Stimulated activated CD8-positive, alpha-beta memory T cell treated with anti-CD3 and anti-CD28 coated beads, Interleukin-12 subunit alpha, Interleukin-12 subunit beta, amount 100 ng/mL, for 24 hours (primary cell): ENCODE results near the gene USP48.

Source experiments
- DNase-seq: peaks from one replicate; pipeline ENCODE4 v3.0.0-alpha.2; 2020; ENCODE audit errors: extremely low read depth

USP48 gene

GRCh38 chr1:21749859-21750468 is 33.0 kb downstream of the USP48 start:
- no peak for DNase-seq

DNA sequence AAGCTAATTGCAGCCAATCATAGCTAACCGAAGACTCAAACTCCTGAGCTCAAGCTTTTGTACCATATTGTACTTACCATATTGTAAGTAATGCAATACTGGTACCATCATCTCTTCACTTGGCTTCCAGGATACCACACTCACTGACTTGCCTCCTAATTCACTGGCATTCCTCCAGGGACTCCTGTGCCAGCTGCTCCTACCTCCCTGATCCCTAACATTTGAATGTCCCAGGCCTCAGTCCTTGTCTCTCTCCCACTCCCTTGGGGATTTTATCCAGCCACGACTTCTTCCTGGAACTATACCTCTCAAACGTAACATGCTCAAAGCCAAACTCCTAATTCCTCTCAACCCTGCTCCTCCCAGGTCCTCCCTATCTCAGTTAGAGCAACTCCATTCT is 33.8 kb downstream of the USP48 start:
- DNase-seq, result no peak

DNA sequence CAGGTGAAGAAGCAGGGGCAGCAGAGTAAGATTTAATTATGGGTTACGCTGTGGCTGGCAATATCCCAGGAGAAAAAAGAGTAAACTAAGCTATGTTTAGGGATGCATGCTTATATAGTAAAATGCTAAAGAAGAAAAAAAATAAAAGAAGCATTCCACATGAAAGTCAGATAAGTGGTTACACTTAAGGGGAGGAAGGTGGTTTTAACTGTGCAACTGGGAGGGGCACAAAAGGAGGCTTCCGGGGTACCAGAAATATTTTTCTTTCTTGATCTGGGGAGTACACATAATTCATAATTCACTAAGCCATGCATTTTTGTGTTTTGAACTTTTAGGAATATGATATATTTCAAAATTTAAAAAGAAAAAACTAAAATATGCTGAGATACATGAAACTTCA is 39.5 kb downstream of the USP48 start:
- no peak for DNase-seq

DNA sequence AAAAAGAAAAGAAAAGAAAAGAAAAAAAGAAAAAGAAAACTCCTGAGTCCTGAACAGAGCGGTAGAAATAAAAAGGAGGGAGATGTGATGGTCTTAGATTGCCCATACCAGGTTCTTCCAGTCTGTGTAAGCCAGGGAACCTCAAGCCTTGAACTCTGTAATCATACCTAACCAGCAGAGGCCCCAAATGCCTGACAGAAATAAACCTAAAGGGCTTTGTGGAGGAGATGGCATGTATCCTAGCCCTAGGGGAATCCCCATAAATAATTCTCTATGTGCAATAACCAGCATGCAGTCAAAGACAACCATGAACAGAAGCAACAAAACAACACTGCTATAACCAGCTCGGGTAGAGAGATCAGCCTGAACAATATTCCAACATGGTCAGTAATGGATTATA is 40.4 kb downstream of the USP48 start:
- DNase-seq, result no peak

DNA sequence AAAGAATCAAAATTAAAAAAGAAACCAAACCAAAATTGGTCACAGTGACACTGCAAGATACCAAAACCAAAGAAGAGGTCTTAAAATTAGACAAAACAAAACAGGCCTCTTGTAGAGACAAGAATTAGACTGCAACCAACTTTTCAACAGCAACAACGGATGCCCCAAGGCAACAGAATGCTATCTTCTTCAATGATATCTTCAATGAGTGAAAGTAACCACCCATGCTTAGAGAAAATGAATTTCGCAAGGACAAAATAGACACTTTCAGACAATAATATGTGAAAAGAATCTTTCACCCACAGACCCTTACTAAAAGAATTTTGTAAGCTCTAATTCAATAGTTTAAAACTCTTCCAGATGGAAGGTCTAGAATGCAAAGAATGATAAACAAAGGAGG is 41.7 kb downstream of the USP48 start:
- no peak for DNase-seq

DNA sequence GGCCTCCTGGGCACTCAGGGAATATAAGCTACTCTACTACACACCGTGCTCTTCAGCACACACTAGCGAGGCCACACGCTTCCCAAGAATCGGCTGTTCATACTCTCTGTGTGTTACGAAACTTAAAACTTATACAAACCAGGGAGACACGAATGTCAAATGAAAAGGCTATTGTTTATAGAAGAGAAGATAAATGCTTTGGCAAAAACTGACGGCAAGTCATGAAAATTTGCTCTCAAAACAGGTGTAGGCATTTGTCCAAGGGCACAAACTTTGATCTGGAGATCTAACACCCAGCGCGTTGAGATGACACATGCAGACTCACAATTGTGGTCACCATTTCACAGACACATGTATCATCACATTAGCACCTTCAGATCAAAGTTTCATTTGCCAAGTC is 46.1 kb downstream of the USP48 start:
- DNase-seq, result no peak

DNA sequence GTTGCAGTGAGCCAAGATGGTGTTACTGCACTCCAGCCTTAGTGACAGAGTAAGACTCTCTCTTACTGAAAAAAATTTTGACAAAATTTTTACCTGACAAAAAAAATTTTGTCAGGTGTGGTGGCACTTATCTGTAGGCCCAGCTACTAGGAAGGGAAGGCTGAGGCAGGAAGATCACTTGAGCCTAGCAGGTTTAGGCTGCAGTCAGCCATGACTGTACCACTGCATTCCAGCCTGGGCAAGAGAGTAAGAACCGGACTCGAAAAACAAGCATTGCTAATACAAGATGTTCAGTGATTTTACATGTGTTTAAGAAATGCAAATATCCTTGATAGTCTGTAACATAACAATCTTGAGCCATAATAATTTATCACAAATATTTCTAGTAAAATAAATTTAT is 46.9 kb downstream of the USP48 start:
- no peak for DNase-seq

DNA sequence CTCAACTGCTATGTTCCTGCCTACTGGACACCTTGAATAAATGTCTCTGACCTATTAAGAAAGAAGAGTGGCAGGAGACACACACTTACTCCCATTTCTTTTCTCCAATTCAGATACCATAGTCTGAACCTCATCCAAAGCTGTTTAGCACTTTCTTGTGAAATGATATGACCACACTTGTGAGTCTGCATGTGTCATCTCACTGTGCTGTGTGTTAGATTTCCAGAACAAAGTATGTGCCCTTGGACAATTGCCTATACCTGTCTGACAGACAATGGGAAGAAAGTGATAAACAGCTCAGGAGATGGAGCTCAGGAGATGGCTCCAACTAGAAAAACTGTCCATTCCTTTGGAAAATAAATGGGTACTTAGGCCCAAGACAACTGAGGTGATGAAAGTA is 48.4 kb downstream of the USP48 start:
- no peak for DNase-seq

GRCh38 chr1:21732664-21733063 is 50.3 kb downstream of the USP48 start:
- DNase-seq, result no peak

DNA sequence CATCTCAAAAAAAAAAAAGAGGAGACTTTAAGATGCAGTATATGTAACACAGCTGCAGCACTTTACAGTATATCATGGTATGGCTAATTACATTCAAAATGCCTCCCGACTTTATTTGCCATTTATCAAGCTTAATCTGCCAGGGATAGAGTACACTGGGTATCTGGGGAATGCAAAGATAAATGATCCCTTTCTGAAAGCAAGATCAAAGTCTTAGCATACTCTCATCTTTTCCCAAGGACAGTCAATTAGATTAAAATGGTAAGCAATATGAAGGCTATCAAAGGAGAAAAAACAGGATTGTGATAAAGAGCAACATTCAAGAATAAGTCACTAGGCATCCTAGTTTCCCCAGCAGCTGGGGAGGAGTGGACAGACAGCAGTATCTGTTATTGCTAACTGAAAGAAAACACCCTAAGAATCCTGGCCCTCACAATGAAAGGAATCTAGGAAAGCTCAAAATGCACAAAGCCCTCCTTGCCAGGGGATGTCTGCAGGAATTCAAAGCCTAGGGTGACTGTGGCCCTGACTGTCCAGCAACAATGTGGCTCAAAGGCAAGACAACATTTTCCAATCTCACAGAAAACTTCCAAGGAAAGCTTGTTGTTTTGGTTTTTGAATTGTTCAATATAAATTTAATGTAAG is 57.1 kb downstream of the USP48 start:
- DNase-seq, result no peak

GRCh38 chr1:21724570-21724969 is 58.4 kb downstream of the USP48 start:
- no peak for DNase-seq

GRCh38 chr1:21724098-21724497 is 58.9 kb downstream of the USP48 start:
- DNase-seq, result no peak

DNA sequence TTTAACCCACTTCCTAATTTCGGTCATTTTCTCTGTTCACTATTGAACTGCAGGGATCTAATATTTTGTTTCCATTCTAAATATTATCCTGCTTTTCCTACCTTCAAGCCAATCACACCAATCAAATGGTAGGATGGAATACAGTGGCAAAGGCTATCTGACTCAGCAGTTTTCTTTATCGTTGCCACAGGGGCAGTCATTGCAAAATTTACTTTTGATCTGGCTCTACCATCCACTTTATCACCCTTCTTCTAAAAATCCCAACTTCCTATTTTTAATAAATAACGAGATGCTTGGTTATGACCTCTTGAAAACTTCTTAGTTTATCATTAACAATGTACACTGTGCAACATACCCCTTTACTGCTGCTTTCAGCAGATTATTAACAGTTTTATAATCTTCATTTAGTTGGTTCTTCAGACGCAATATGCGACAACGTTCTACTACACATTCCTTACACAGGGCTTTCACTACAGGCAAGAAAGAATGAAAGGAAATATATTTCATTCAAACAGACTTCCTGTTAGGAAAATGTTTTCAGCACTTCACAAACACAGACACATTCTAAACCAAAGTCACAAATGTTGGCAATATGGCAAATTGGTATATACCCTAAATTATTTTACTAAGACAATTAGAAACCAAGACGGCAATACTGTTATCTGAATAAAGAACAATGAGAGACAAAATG is 61.5 kb downstream of the USP48 start:
- no peak for DNase-seq

DNA sequence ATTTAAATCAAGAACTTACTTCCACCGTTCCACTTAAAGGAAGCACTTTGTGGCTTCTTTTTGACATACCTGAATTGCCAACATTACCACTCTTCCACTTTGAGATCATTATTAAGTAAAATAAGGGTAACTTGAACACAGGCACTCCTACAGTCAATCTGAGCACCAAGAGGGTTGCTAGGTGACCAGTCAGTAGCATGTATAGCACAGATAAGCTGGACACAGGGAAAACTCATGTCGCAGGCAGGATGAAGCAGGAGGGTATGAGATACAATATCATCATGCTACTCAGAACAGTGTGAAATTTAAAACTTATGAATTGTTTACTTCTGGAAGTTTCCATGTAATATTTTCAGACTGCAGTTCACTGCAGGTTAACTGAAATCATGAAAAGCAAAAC is 66.8 kb downstream of the USP48 start:
- no peak for DNase-seq

- DNase-seq, result no peak
Observed at GRCh38 chr1:21707891-21708290, 75.1 kb downstream of the USP48 start.

DNA sequence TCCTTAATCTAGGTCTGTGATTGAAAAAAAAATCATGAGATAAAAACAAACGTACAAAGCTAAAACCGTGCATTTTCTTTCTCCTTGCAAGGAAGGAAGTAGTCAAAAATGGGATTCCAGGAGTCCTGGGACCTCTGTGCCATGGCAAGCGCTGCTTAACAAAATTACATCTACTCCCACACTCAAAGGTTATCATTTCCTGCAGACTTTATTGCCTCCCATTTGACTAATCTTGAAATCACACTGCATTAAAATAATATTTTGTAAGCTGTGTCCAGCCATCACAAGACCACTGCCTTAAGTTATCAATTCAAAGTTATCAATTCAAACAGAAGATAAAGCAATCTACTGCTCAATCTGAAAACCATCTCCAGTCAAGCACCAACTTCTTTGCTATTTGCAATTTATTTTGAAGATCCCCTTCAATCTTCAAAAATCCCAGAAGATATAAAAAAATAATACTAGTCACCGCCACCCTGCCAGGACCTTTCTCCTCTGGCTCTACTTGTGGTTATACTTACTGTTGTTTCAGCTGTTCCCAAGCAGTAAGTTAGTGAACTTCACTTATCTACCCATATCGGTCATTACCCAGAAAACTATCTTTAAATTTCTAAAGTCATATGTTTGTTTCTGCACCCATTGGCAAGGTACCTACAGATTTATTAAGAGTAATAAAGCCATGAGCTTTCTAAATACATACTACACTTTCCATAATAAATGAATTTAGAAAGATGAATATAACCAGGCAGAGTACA is 75.7 kb downstream of the USP48 start:
- DNase-seq, result no peak

GRCh38 chr1:21706151-21706835 is 76.7 kb downstream of the USP48 start:
- DNase-seq, result no peak

GRCh38 chr1:21705303-21705980 is 77.5 kb downstream of the USP48 start:
- no peak for DNase-seq

- DNase-seq, result no peak
Observed at GRCh38 chr1:21704145-21704544, 78.8 kb downstream of the USP48 start.

DNA sequence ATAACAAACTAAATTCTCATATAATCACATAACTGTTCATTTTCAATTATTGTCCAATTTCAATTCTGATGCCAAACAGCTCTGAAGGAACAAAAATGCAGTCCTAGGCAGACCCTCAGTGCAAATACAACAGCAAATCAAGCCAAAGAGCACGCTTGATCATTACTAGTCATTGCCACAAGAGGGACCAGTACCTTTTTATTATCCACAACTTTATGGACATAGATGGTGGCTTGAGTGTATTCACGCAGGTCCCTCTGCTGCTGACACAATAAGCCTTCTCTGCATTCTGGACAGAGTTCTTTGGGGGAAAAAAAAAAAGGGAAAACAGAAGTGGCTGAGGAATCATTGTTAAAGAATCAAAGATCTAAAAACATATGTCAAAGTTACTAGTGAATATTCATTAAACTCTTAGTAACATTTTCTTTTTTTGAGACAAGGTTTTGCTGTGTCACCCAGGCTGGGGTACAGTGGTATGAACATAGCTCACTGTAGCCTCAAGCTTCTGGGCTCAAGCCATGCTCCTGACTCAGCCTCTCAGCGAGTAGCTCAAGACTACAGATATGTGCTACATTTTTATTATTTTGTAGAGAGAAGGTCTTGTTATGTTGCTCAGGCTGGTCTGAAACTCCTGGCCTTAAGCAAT is 79.5 kb downstream of the USP48 start:
- no peak for DNase-seq

DNA sequence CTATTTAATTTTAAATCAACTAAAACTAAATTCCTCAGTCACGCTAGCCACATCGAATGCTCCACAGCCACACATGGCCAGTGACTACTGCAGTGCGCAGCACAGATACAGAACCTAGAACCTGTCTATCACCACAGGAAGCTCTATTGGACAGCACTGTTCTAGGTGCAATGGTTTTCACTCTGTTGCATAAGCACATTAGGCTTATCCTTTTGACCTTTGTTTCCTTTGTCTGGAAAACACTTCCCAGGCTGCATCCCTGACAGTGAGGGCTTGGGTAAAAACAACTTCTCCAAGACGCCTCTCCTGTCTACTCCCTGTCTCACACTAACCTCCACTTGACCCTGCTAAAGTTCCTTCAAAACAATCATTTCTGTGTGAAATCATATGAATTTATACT is 80.2 kb downstream of the USP48 start:
- no peak for DNase-seq
